GM12874 (cell line): Measurements from ENCODE around the gene PRR30.

ENCODE experiments used
- CTCF ChIP-seq: IDR thresholded peaks from 2 replicates; pipeline ENCODE4 v1.5.1; 2011; ENCODE audit warnings: low read depth, mild to moderate bottlenecking, control low read depth, low read length, moderate library complexity; ENCODE audit not compliant: insufficient read depth

The PRR30 gene

GRCh38 chr2:27152102-27152795, 13.0 kb upstream of the PRR30 start:
- no peak for TF ChIP-seq CTCF

GRCh38 chr2:27150639-27151230, 11.5 kb upstream of the PRR30 start:
- no peak for TF ChIP-seq CTCF

GRCh38 chr2:27149570-27150405, 10.6 kb upstream of the PRR30 start:
- no peak for TF ChIP-seq CTCF

- no peak for TF ChIP-seq CTCF
Observed at GRCh38 chr2:27148801-27149439, 9.7 kb upstream of the PRR30 start, which contains the start of gene TCF23. Gene TCF23 (plus strand): TSS chr2:27149004. CDS start chr2:27149134, 130 bp downstream.

GRCh38 chr2:27147935-27148334, 8.7 kb upstream of the PRR30 start:
- TF ChIP-seq CTCF, result no peak

- TF ChIP-seq CTCF, result no peak
Observed at GRCh38 chr2:27145682-27146081, 6.5 kb upstream of the PRR30 start.

GRCh38 chr2:27143285-27143684, 4.1 kb upstream of the PRR30 start:
- TF ChIP-seq CTCF, result no peak
